Adrenal gland (tissue), 12 donors: ENCODE measurements around the gene PTPRN2. TPM values are rescaled to one million over a fixed set of nuclear protein-coding genes. Genes with fewer than 3 reads are reported as not detected.

ENCODE experiments used
- DNase-seq, 7 donors: peaks; one replicate each; pipeline ENCODE4 v3.0.0-alpha.2; 2019 to 2020
- H3K27ac ChIP-seq, 5 donors: fragments of 200-600 bp; sonication (generic) in 4 of 5; 1 replicate in 3 of 5; 2 replicates in 2 of 5; pipeline versions ENCODE4 v1.5.1 to v1.8.0; 2016 to 2020; ENCODE audit warnings: mild to moderate bottlenecking in 1 of 5
- H3K27me3 ChIP-seq: fragments of 200-600 bp; 2 replicates; pipeline ENCODE4 v1.8.0; 2021
- H3K36me3 ChIP-seq, 2 donors: fragments of 200-600 bp; replicated peaks in 1 of 2; 1 replicate in 1 of 2; 2 replicates in 1 of 2; pipeline versions ENCODE4 v1.5.1 to v1.8.0; 2018 to 2022
- H3K4me1 ChIP-seq, 2 donors: fragments of 200-600 bp; replicated peaks in 1 of 2; 1 replicate in 1 of 2; 2 replicates in 1 of 2; pipeline versions ENCODE4 v1.5.1 to v1.8.0; 2018 to 2021
- H3K4me3 ChIP-seq, 4 donors: fragments of 200-600 bp; sonication (generic) in 3 of 4; one replicate each; pipeline ENCODE4 v1.5.1; 2016 to 2018
- H3K9me3 ChIP-seq, 3 donors: fragments of 200-600 bp; sonication (generic) in 1 of 3; replicated peaks in 1 of 3; 1 replicate in 2 of 3; 2 replicates in 1 of 3; pipeline versions ENCODE4 v1.5.1 to v1.8.0; 2016 to 2021
- CTCF ChIP-seq, 6 experiments: fragments of 450-650 bp in 4 of 6; fragments of 200-600 bp in 2 of 6; sonication (generic) in 1 of 6; IDR thresholded peaks; 1 replicate in 5 of 6; 2 replicates in 1 of 6; pipeline versions ENCODE4 v1.5.1 to v1.8.0; 2016 to 2021; ENCODE audit warnings: antibody characterized with exemption in 6 of 6, mild to moderate bottlenecking in 2 of 6, moderate library complexity in 1 of 6
- POLR2A ChIP-seq, 2 donors: fragments of 450-650 bp; IDR thresholded peaks; one replicate each; pipeline ENCODE4 v1.6.1; 2017; ENCODE audit warnings: antibody characterized with exemption in 2 of 2, mild to moderate bottlenecking in 2 of 2, moderate library complexity in 1 of 2
- WGBS, 4 donors: extraction: QIAGEN DNeasy Blood & Tissue Kit in 2 of 4; methylation state at CpG; one replicate each; pipeline versions ENCODE4 v1.1.5 to v1.1.7; 2013 to 2017; 5-methylcytosine and 5-hydroxymethylcytosine counted together
- intact Hi-C, 2 donors: fragments of 100-400 bp; cut with DNase I; formaldehyde crosslinking; loops; one replicate each; pipeline versions ENCODE4 v1.14.1 to v1.15.0; 2022 to 2023
- polyA plus RNA-seq, 3 donors: library from polyadenylated mRNA; stranded (reverse); fragments of 200-250 nt in 2 of 3; fragments of 350-450 nt in 1 of 3; fragmentation: Illumina TruSeq in 1 of 3; extraction: RNeasy Lipid Tissue Mini Kit (QIAGEN cat#74804) in 1 of 3; gene quantifications; one replicate each; pipeline ENCODE4 v1.2.3, GENCODE V29; 2013 to 2014
- total RNA-seq, 9 donors: library from RNA; depleted of rRNA in 4 of 9; stranded (reverse); fragments of >200 nt in 4 of 9; fragments of 120-200 nt in 1 of 9; fragmentation: NEBNext Ultra II Directional in 1 of 9; extraction: Animal tissue kit (Norgen Biotek cat#: 25700) in 1 of 9; gene quantifications; one replicate each; pipeline versions ENCODE4 v1.1.0 to v1.2.4, GENCODE V29; 2013 to 2023
- donor health status: healthy with polysubstance abuse.
- donor health status: Bipolar disorder and iron deficiency.
- donor health status: DM: yes; HTN: yes; CAD: no.
- donor health status: DM: no; HTN: no; CAD: no.
- donor health status: DM: no; HTN: no; CAD: no.
- donor health status: DM: yes; HTN: yes; CAD: no.

The PTPRN2 gene
- total and polyA plus RNA-seq, 12 donors, result 2.2 to 16.2 (median 3.4) TPM

GRCh38 chr7:158002486-158003080 lies 585.0 kb downstream of the PTPRN2 start:
- Histone ChIP-seq H3K27ac (no peak overlapping the region), H3K36me3 (no peaks in the 10 kb centered on the region), H3K4me3 (no peak overlapping the region), H3K4me1 (no peaks in the 10 kb centered on the region), H3K9me3 (no peaks in the 10 kb centered on the region), H3K27me3 (no peaks in the 10 kb centered on the region)
- WGBS, 4 donors, result 83 to 92% (median 87%) methylated on average over 14 to 17 of the region's 17 CpGs
- intact Hi-C loops, result no loop called here
- no peak for DNase-seq
- TF ChIP-seq CTCF (IDR thresholded peaks at IDR 0.05) (no peak), POLR2A (IDR thresholded peaks at IDR 0.05) (no peak)

- H3K9me3 ChIP-seq, result no peaks in the 10 kb centered on the region
- peak in 1 of 7 donors; percentile 59 for DNase-seq
- H3K36me3 ChIP-seq, result no peaks in the 10 kb centered on the region
- 86 to 95% (median 89%) methylated on average over 13 to 28 of the region's 28 CpGs for WGBS, 4 donors
- no peak overlapping the region for H3K4me3 ChIP-seq
- no peak overlapping the region for H3K27ac ChIP-seq
- TF ChIP-seq POLR2A (IDR thresholded peaks at IDR 0.05) (no peak), CTCF (IDR thresholded peaks at IDR 0.05) (no peak)
- no peaks in the 10 kb centered on the region for H3K4me1 ChIP-seq
- H3K27me3 ChIP-seq, result no peaks in the 10 kb centered on the region
- intact Hi-C loops, result no loop called here
These were observed 585.9 kb downstream of the PTPRN2 start for GRCh38 chr7:158001621-158002320.

- Histone ChIP-seq H3K27me3 (no peaks in the 10 kb centered on the region), H3K4me1 (no peaks in the 10 kb centered on the region), H3K4me3 (no peak overlapping the region), H3K36me3 (no peaks in the 10 kb centered on the region), H3K9me3 (no peaks in the 10 kb centered on the region), H3K27ac (no peak overlapping the region)
- TF ChIP-seq POLR2A (IDR thresholded peaks at IDR 0.05) (no peak), CTCF (IDR thresholded peaks at IDR 0.05) (no peak)
- 78 to 89% (median 83%) methylated on average over 4 to 10 of the region's 12 CpGs for WGBS, 4 donors
- no peak for DNase-seq
- intact Hi-C loops, result no loop called here
These were observed 586.6 kb downstream of the PTPRN2 start for GRCh38 chr7:158001003-158001402.

GRCh38 chr7:158000160-158000559 lies 587.5 kb downstream of the PTPRN2 start:
- intact Hi-C loops, result no loop called here
- Histone ChIP-seq H3K4me3 (no peak overlapping the region), H3K27ac (no peak overlapping the region), H3K36me3 (no peaks in the 10 kb centered on the region), H3K4me1 (no peaks in the 10 kb centered on the region), H3K9me3 (no peaks in the 10 kb centered on the region), H3K27me3 (no peaks in the 10 kb centered on the region)
- no peak for DNase-seq
- 63 to 74% (median 69%) methylated on average over 6 of the region's 6 CpGs for WGBS, 4 donors
- TF ChIP-seq CTCF (IDR thresholded peaks at IDR 0.05) (no peak), POLR2A (IDR thresholded peaks at IDR 0.05) (no peak)
